Caco-2 (cell line): ENCODE data around the gene IMPG1. TPM values are rescaled to one million over a fixed set of nuclear protein-coding genes. Genes with fewer than 3 reads are reported as not detected.

ENCODE experiments used
- BruUV-seq: library from RNA; stranded (reverse); fragments of 400-500 nt; replicated peaks from 2 replicates; lab custom pipeline; 2021; lab: Mats Ljungman, UMichigan
- CTCF ChIA-PET: fragments of 300-600 bp; sonication (Branson Sonifier 250); formaldehyde crosslinking; loops from one replicate; lab custom pipeline; 2022; ENCODE audit warnings: antibody characterized with exemption; lab: Charles Lee
- POLR2A ChIA-PET: fragments of 300-600 bp; sonication (Branson Sonifier 250); formaldehyde crosslinking; loops from one replicate; lab custom pipeline; 2022; ENCODE audit warnings: antibody characterized with exemption; lab: Charles Lee
- DNase-seq, 2 experiments: peaks; one replicate each; pipeline versions ENCODE4 v3.0.0 to v3.0.0-alpha.2; 2020 to 2022
- H3K27me3 ChIP-seq: replicated peaks from 2 replicates; pipeline ENCODE4 v1.6.0; 2011; ENCODE audit warnings: low read length; ENCODE audit not compliant: control insufficient read depth, insufficient read depth
- H3K36me3 ChIP-seq: 2 replicates; pipeline ENCODE4 v1.5.1; 2011; ENCODE audit warnings: low read length; ENCODE audit not compliant: control insufficient read depth, insufficient read depth
- H3K4me1 ChIP-seq: fragments of 250-450 bp; sonication (Bioruptor Pico); 2 replicates; pipeline ENCODE4 v1.5.1; 2020; ENCODE audit warnings: mild to moderate bottlenecking
- H3K4me3 ChIP-seq: 2 replicates; pipeline ENCODE4 v1.5.1; 2011; ENCODE audit warnings: low read depth, mild to moderate bottlenecking, control low read depth, low read length
- H3K9me3 ChIP-seq: fragments of 250-450 bp; sonication (Bioruptor Pico); 2 replicates; pipeline ENCODE4 v1.5.1; 2020; ENCODE audit warnings: mild to moderate bottlenecking, moderate library complexity
- H3K27ac Mint-ChIP-seq: one replicate; pipeline ENCODE4 v1.8.0; 2022; ENCODE audit warnings: mixed read lengths; ENCODE audit not compliant: unreplicated experiment
- H3K27me3 Mint-ChIP-seq: one replicate; pipeline ENCODE4 v1.8.0; 2022; ENCODE audit warnings: mixed read lengths; ENCODE audit not compliant: insufficient read depth, unreplicated experiment
- H3K36me3 Mint-ChIP-seq: one replicate; pipeline ENCODE4 v1.8.0; 2022; ENCODE audit warnings: mild to moderate bottlenecking, mixed read lengths; ENCODE audit not compliant: insufficient read depth, unreplicated experiment
- H3K4me1 Mint-ChIP-seq: one replicate; pipeline ENCODE4 v1.8.0; 2022; ENCODE audit warnings: low read depth, mixed read lengths; ENCODE audit not compliant: unreplicated experiment
- H3K4me3 Mint-ChIP-seq: one replicate; pipeline ENCODE4 v1.8.0; 2022; ENCODE audit warnings: mild to moderate bottlenecking, moderate library complexity, mixed read lengths; ENCODE audit not compliant: unreplicated experiment
- H3K9me3 Mint-ChIP-seq: one replicate; pipeline ENCODE4 v1.8.0; 2022; ENCODE audit warnings: mixed read lengths; ENCODE audit not compliant: unreplicated experiment
- CTCF ChIP-seq, 2 experiments: fragments of 200-600 bp in 1 of 2; IDR thresholded peaks; 1 replicate in 1 of 2; 2 replicates in 1 of 2; pipeline versions ENCODE4 v1.5.1 to v1.8.0; 2011 to 2022; ENCODE audit warnings: antibody characterized with exemption in 1 of 2, control low read depth in 1 of 2, inconsistent platforms in 1 of 2, low read depth in 1 of 2, low read length in 1 of 2, mild to moderate bottlenecking in 1 of 2, moderate library complexity in 1 of 2; ENCODE audit not compliant: insufficient read depth in 1 of 2, severe bottlenecking in 1 of 2, unreplicated experiment in 1 of 2
- intact Hi-C: fragments of 100-400 bp; cut with micrococcal nuclease; formaldehyde crosslinking; loops from one replicate; pipeline ENCODE4 v1.10.0; 2022; ENCODE audit not compliant: unreplicated experiment
- total RNA-seq: library from RNA; stranded (reverse); gene quantifications from 2 replicates; pipeline ENCODE4 v1.2.3, GENCODE V29; 2022

Gene IMPG1
- total RNA-seq, 1 experiment from 2014 or later, result not detected

DNA sequence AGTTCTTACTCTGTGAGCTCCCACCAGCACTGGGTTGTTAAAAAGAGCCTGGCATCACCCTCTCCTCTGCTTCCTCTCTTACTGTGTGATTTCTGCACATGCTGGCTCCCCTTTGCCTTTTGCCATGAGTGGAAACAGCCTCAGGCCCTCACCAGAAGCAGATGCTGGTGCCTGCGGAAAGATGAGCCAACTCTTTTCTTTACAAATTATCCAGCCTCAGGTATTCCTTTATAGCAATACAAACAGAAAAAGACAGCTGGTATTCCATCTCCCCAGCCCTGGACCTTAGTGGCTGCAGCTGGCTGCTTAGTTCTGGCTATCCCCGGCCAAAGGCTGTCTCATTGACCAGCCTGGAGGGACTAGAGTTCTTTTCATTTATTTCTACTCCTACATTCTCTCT, 129.1 kb downstream of the IMPG1 start:
- no peaks in the 10 kb centered on the region for H3K9me3 ChIP-seq
- ChIA-PET CTCF (no interaction called here), POLR2A (no interaction called here)
- no peak for DNase-seq
- H3K4me3 Mint-ChIP-seq, result no peak overlapping the region
- peaks cover 6% of the 10 kb centered on the region for H3K9me3 Mint-ChIP-seq
- TF ChIP-seq CTCF (IDR thresholded peaks at IDR 0.05; ENCODE audit: insufficient read depth in 1 of 2, low read depth in 1 of 2, low read length in 1 of 2, severe bottlenecking in 1 of 2, unreplicated experiment in 1 of 2), result no peak
- H3K4me3 ChIP-seq, result no peak overlapping the region
- intact Hi-C loops, result no loop called here
- peaks cover 21% of the 10 kb centered on the region for H3K4me1 Mint-ChIP-seq
- no TSS peak for BruUV-seq
- peaks cover 9% of the 10 kb centered on the region; the same call in 1 of the 2 replicates for H3K4me1 ChIP-seq
- no peaks in the 10 kb centered on the region for H3K27me3 ChIP-seq
- no peaks in the 10 kb centered on the region for H3K36me3 ChIP-seq
- H3K27ac Mint-ChIP-seq, result no peak overlapping the region
- no peaks in the 10 kb centered on the region for H3K27me3 Mint-ChIP-seq
- no peaks in the 10 kb centered on the region for H3K36me3 Mint-ChIP-seq

GRCh38 chr6:75941509-75941908, 131.0 kb downstream of the IMPG1 start:
- peaks cover 3% of the 10 kb centered on the region for H3K27me3 Mint-ChIP-seq
- peaks cover 5% of the 10 kb centered on the region; the same call in 1 of the 2 replicates for H3K4me1 ChIP-seq
- no peak for DNase-seq
- H3K9me3 ChIP-seq, result no peaks in the 10 kb centered on the region
- no peak for TF ChIP-seq CTCF (IDR thresholded peaks at IDR 0.05; ENCODE audit: insufficient read depth in 1 of 2, low read depth in 1 of 2, low read length in 1 of 2, severe bottlenecking in 1 of 2, unreplicated experiment in 1 of 2)
- intact Hi-C loops, result no loop called here
- H3K4me1 Mint-ChIP-seq, result peaks cover 18% of the 10 kb centered on the region
- ChIA-PET POLR2A (no interaction called here), CTCF (no interaction called here)
- H3K27ac Mint-ChIP-seq, result no peak overlapping the region
- peaks cover 6% of the 10 kb centered on the region for H3K9me3 Mint-ChIP-seq
- no TSS peak for BruUV-seq
- no peak overlapping the region for H3K4me3 ChIP-seq
- no peak overlapping the region for H3K4me3 Mint-ChIP-seq
- no peaks in the 10 kb centered on the region for H3K36me3 ChIP-seq
- no peaks in the 10 kb centered on the region for H3K27me3 ChIP-seq
- no peaks in the 10 kb centered on the region for H3K36me3 Mint-ChIP-seq

DNA sequence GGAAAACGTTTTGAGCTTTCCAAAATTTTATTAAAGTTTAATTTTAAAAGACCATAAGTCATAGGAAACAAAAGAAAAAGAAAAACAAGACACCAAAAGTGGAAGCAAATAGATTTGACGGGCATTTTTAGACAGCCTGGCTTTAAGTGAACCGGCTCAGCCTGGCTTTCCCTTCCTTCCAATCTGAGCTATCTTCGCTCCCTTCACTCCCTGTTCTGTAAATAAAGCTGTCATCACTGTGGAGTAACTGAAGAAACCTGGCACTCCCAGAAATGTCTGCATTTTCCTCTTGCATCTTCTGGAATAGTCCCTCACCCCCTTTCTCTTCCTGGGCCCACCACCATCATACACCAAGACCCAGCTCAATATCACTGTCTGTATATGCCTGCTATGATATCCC, 131.9 kb downstream of the IMPG1 start:
- Mint-ChIP-seq H3K36me3 (no peaks in the 10 kb centered on the region), H3K9me3 (peaks cover 6% of the 10 kb centered on the region), H3K27ac (no peak overlapping the region), H3K27me3 (peaks cover 3% of the 10 kb centered on the region), H3K4me3 (no peak overlapping the region), H3K4me1 (peaks cover 9% of the 10 kb centered on the region)
- Histone ChIP-seq H3K9me3 (no peaks in the 10 kb centered on the region), H3K4me3 (no peak overlapping the region), H3K36me3 (no peaks in the 10 kb centered on the region), H3K27me3 (no peaks in the 10 kb centered on the region), H3K4me1 (no peaks in the 10 kb centered on the region)
- no TSS peak for BruUV-seq
- DNase-seq, result no peak
- intact Hi-C loops, result no loop called here
- CTCF ChIA-PET, result no interaction called here
- POLR2A ChIA-PET, result no interaction called here
- no peak for TF ChIP-seq CTCF (IDR thresholded peaks at IDR 0.05; ENCODE audit: insufficient read depth in 1 of 2, low read depth in 1 of 2, low read length in 1 of 2, severe bottlenecking in 1 of 2, unreplicated experiment in 1 of 2)
